ENCODE measurements around the gene SORBS1.

DNA sequence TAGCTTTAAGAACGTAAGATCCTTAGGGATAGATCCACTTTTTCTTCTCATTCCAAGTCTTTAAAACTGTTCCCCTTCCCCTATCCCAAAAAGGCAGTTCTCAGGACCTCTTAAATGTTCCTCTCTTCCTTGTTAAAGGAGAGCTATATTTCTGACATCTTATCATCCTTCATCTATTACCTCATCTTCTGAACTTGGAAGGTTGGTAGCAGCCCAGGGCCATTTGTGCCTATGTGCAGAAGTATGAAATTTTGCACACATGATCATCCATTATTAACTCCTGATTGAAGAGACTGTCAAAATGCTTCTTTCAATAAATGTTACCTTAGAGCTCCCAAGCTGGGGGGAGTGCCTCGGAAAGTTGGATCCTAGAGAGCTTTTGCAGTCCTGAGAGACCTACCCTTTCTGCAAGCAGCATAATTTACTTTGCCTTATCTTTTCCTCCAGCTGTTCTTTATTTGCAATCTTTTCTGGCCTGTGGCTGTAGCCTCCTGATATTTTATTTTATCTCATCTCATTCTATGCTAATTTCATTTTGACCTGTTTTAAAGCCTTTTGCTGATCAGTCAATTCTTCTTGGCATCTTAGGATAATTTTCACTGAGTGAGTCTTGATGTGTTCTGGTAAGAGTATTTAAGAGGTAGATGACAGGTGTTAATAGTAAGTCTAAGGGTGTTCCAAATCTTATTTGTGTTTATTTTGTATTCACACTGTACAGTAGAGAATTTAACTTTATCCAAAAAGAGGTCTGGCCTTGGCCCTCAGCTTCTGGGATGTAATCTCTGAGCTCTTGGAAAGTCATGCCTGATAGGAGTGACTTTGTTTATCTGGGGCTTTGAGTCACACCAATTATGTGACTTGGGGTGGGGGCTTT lies 135.3 kb downstream of the SORBS1 start:
- TF ChIP-seq POLR2A (IDR thresholded peaks at IDR 0.05): no peak
- TF ChIP-seq CTCF (IDR thresholded peaks at IDR 0.05): no peak
